ENCODE data around the gene CASKIN2.
"Not testable (repeated sequence)": the region's sequence is repeated elsewhere in the genome, so short reads cannot be mapped to it uniquely, and the experiment has no call there.

Gene CASKIN2

DNA sequence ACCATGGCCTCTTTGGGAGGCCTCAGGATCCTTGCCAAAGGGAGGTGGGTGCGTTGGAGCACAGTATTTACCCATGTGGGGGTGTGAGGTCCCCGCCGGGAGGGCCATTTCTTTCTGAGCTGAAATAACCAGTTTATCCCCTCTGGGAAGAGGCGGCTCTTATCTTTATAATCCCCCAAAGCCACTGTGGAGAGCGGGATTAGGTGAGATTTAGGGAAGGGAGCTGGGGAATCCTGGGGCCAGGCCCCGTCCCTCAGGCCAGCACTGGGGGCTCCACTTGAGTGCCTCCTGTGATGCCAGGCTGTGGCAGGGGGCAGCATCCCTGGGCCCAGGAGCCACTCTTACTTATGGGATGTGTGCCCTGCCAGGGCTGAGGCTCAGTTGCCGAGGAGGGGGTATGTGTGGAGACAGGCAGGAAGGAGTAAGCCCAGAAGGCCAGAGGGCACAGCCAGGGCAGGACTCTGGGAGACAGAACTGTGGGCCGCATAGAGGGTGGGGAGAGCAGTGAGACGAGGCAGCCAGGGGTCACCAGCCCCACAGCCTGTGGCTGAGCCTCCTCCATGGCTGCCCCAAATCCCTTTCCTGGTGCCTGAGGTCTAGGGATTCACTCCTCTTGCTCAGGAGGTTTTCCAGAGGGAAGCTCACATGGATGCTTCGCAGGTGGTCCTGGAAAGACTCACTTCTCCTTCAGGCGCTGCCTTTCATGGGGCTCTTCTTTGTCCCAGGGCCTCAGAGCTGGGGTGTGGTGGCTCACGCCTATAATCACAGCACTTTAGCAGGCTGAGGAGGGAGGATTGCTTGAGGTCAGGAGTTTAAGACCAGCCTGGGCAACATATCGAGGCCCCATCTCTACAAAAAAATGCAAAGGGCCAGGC lies 33.9 kb downstream of the CASKIN2 start:
- DNase-seq (ENCODE audit: low read depth), result no peak
- TF ChIP-seq, protein P1, sequence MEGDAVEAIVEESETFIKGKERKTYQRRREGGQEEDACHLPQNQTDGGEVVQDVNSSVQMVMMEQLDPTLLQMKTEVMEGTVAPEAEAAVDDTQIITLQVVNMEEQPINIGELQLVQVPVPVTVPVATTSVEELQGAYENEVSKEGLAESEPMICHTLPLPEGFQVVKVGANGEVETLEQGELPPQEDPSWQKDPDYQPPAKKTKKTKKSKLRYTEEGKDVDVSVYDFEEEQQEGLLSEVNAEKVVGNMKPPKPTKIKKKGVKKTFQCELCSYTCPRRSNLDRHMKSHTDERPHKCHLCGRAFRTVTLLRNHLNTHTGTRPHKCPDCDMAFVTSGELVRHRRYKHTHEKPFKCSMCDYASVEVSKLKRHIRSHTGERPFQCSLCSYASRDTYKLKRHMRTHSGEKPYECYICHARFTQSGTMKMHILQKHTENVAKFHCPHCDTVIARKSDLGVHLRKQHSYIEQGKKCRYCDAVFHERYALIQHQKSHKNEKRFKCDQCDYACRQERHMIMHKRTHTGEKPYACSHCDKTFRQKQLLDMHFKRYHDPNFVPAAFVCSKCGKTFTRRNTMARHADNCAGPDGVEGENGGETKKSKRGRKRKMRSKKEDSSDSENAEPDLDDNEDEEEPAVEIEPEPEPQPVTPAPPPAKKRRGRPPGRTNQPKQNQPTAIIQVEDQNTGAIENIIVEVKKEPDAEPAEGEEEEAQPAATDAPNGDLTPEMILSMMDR (IDR thresholded peaks at IDR 0.05; ENCODE audit: control insufficient read depth, extremely low read depth, insufficient read depth), result no peak
- H3K4me3 ChIP-seq (ENCODE audit: low read depth, low read length), result no peak overlapping the region

DNA sequence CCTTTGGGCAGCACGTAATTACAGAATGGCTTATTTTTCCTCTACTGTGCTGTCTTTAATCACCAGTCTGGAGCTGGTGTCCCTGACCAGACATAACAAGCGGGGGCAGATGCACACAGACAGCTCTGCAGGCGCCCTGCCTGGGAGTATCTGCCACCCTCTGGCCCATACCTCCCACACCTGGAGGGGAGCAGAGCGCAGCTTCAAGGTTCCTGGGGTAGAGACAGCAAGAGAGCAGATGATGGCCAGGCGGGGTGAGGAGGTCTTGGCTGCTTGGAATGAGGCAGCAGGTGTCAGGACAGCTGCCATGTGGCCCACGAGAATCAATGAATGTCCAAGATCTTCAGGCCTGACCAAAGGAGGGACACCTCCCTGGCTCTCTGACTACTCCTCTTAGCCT lies 35.1 kb downstream of the CASKIN2 start:
- no peak overlapping the region for H3K4me3 ChIP-seq (ENCODE audit: low read depth, low read length)
- no peak for DNase-seq (ENCODE audit: low read depth)
- TF ChIP-seq, protein P1 (IDR thresholded peaks at IDR 0.05; ENCODE audit: control insufficient read depth, extremely low read depth, insufficient read depth), result no peak

DNA sequence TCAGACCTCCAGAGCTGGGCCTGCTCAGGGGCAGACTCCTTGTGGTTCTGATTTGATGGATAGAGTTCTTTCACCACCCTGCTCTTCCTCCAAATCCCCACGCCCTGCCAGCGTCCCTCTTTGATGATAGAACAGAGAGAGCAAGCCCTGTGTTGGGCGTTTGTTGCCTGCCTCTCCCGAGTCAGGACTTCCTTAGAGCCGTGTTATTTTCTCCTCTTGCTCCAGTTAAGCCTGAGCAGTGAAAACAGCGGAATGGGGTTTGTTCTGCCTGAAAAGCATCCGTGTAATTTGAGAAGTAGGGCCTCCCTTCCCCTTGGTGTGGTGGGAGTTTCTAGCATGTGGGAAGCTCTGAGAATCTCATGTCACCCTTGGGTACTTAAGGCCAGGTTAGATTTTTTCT lies 36.8 kb downstream of the CASKIN2 start:
- no peak for DNase-seq (ENCODE audit: low read depth)
- no peak overlapping the region for H3K4me3 ChIP-seq (ENCODE audit: low read depth, low read length)
- TF ChIP-seq, protein P1 (IDR thresholded peaks at IDR 0.05; ENCODE audit: control insufficient read depth, extremely low read depth, insufficient read depth), result no peak

DNA sequence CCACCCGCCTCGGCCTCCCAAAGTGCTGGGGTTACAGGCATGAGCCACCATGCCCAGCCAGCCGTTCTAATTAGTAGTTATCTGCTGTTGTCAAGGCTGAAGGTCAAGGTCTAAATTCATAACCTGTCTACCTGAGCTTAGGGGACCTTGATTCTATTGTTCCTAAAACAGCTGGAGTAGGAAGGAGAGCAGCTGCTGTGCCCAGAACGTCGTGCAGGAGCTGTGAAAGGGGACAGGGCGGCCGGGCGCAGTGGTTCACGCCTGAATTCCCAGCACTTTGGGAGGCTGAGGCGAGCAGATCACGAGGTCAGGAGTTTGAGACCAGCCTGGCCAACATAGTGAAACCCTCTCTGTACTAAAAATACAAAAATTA lies 37.9 kb downstream of the CASKIN2 start:
- not testable (repeated sequence) for H3K4me3 ChIP-seq (ENCODE audit: low read depth, low read length); DNase-seq (ENCODE audit: low read depth)

DNA sequence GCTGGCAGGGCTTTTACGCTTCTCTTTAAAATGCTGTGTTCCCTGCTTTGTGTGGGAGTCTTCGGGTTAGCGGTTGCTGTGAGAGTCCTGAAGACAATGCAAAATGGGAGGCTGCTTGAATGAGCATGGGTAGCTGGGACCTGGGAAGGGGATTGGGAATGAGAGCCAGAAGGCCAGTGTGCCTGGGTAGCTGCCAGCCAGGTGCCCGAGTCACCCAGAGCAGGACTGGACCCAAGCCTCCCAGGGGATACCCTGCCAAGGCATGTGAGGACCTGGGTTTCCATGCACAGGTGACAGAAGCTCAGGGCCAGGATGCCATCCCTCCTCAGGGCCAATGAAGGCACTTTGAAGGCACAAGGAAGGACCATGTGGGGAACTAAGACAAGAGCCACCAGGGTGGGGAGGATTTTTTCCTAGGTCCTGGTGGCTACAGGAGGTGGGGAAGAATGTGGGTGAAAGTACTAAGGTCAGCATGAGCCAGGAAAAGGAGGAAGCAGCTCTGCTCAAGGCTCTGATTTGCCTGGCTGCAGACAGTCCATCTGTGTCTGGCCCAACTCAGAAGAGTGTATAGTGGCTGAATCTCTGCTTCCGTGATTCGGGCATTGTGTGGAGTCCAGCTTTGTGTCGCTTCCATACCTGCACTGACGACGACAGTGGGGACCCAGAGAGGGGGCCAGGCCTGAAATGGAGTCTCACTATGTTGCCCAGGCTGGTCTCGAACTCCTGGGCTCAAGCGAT lies 38.4 kb downstream of the CASKIN2 start:
- H3K4me3 ChIP-seq (ENCODE audit: low read depth, low read length), result no peak overlapping the region
- TF ChIP-seq, protein P1 (IDR thresholded peaks at IDR 0.05; ENCODE audit: control insufficient read depth, extremely low read depth, insufficient read depth), result no peak
- no peak for DNase-seq (ENCODE audit: low read depth)

DNA sequence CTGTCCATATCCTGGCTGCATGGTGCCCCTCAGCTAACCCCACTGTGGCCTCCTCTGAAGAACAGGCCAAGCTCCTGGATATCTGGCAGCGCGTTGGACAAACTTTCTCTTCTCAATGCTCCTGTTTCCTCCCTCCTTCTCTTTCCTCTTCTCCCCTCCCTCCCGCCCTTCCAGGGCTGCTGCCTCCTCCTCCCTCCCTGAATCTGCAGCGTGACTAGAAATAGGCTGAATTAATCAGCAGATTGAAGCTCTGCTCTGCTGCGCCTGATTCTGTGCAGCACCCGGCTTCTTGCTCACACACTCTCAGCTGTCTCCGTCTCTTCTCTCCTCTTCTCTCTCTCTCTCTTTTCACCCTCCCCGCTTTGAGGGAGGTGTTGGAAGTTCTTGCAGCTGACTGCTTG lies 39.1 kb downstream of the CASKIN2 start:
- TF ChIP-seq, protein P1 (IDR thresholded peaks at IDR 0.05; ENCODE audit: control insufficient read depth, extremely low read depth, insufficient read depth), result no peak
- H3K4me3 ChIP-seq (ENCODE audit: low read depth, low read length), result no peak overlapping the region
- DNase-seq (ENCODE audit: low read depth), result no peak

DNA sequence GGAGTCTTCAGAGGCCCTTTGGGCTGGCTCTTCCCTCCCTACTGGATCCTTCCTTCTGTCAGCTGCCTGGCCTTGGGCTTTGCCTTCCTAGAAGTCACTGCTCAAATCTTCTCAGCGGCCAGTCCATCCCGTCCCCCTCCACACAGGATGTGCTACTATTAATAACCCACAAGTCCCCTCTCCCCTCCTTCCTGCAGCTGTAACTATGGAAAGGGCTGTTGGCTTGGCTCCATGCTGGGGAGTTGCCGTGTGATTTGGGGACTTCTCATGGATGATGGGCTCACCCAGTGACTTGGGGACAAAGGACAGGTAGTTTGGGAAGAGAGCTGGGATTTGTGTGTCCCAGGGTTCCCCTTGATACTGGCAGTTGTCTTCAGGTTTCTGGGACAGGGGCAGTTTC lies 39.5 kb downstream of the CASKIN2 start:
- DNase-seq (ENCODE audit: low read depth), result no peak
- H3K4me3 ChIP-seq (ENCODE audit: low read depth, low read length), result no peak overlapping the region
- TF ChIP-seq, protein P1 (IDR thresholded peaks at IDR 0.05; ENCODE audit: control insufficient read depth, extremely low read depth, insufficient read depth), result no peak

Measured in LNCaP clone FGC (cell line).